ENCODE results near the gene NECTIN1. TPM values are rescaled to one million over a fixed set of nuclear protein-coding genes. Genes with fewer than 3 reads are reported as not detected.

The NECTIN1 gene
- total and polyA plus RNA-seq, 2 donors (not counting 3 experiments of a cell fraction or from before 2014, with no cell fraction given): 10.8 to 23.6 TPM

GRCh38 chr11:119635776-119636175, 93.2 kb downstream of the NECTIN1 start:
- H3K79me2 ChIP-seq (ENCODE audit: control insufficient read depth, insufficient read depth, low read length): no peaks in the 10 kb centered on the region
- no peaks in the 10 kb centered on the region for H3K36me3 ChIP-seq (ENCODE audit: control insufficient read depth in 2 of 2, extremely low read depth in 1 of 2, insufficient read depth in 2 of 2, low read length in 2 of 2)
- H3K9ac ChIP-seq (replicated peaks; ENCODE audit: extremely low read depth, insufficient read depth, low read length): no peak overlapping the region
- POLR2A ChIA-PET: no interaction called here
- no peak overlapping the region for H3K4me2 ChIP-seq (ENCODE audit: insufficient read depth, low read length)
- no peaks in the 10 kb centered on the region for H3K9me3 ChIP-seq (replicated peaks; ENCODE audit: control insufficient read depth, insufficient read depth, low read length)
- CTCF ChIA-PET: no interaction called here
- TF ChIP-seq JUN (IDR thresholded peaks at IDR 0.05; ENCODE audit: borderline replicate concordance, insufficient read depth, insufficient read length, low read depth) (no peak), GATA2 (IDR thresholded peaks at IDR 0.05; ENCODE audit: insufficient read depth, insufficient read length, low read depth, low read length) (no peak), POLR2A (IDR thresholded peaks at IDR 0.05; ENCODE audit: low read depth, low read length) (no peak), CTCF (IDR thresholded peaks at IDR 0.05; ENCODE audit: extremely low read depth in 1 of 2, insufficient read depth in 1 of 2, low read depth in 1 of 2, low read length in 2 of 2) (no peak)
- no TSS peak for BruUV-seq (replicated peaks)
- H3K27ac ChIP-seq (ENCODE audit: insufficient read depth, low read depth, low read length): no peak overlapping the region
- no peaks in the 10 kb centered on the region for H3K27me3 ChIP-seq (ENCODE audit: control insufficient read depth in 2 of 2, insufficient read depth in 2 of 2, low read length in 2 of 2)
- no peak overlapping the region for H3K4me3 ChIP-seq (replicated peaks in 1 of 3; ENCODE audit: insufficient read depth in 1 of 3, low read depth in 1 of 3, low read length in 3 of 3)
- H2AFZ ChIP-seq (ENCODE audit: low read depth, low read length): no peak overlapping the region
- intact Hi-C loops (cut with micrococcal nuclease): no loop called here
- dilution Hi-C loops (cut with MboI; ENCODE audit: extremely low pct_ligation_motif_present, low sequenced_read_pairs): no loop called here
- H4K20me1 ChIP-seq (replicated peaks; ENCODE audit: control insufficient read depth, extremely low read depth, insufficient read depth, low read length): no peaks in the 10 kb centered on the region
- no peak for DNase-seq (ENCODE audit: low read depth, low spot score)
- no peaks in the 10 kb centered on the region for H3K4me1 ChIP-seq (ENCODE audit: control insufficient read depth, extremely low read depth, insufficient read depth, low read length)
- H3K9me1 ChIP-seq (replicated peaks; ENCODE audit: control insufficient read depth, extremely low read depth, insufficient read depth, low read length): no peaks in the 10 kb centered on the region
- FAIRE-seq: no peak

- TF ChIP-seq POLR2AphosphoS5 (IDR thresholded peaks at IDR 0.05; ENCODE audit: insufficient read depth, low read depth, low read length) (no peak), POLR2A (IDR thresholded peaks at IDR 0.05; ENCODE audit: low read depth, low read length) (no peak), JUN (IDR thresholded peaks at IDR 0.05; ENCODE audit: borderline replicate concordance, insufficient read depth, insufficient read length, low read depth) (no peak)
- H3K79me2 ChIP-seq (ENCODE audit: control insufficient read depth, insufficient read depth, low read length): no peaks in the 10 kb centered on the region
- H3K4me3 ChIP-seq (replicated peaks in 1 of 3; ENCODE audit: insufficient read depth in 1 of 3, low read depth in 1 of 3, low read length in 3 of 3): no peak overlapping the region
- no peaks in the 10 kb centered on the region for H3K27me3 ChIP-seq (ENCODE audit: control insufficient read depth in 2 of 2, insufficient read depth in 2 of 2, low read length in 2 of 2)
- FAIRE-seq (no peak), DNase-seq (ENCODE audit: low read depth, low spot score) (no peak)
- no peaks in the 10 kb centered on the region for H4K20me1 ChIP-seq (replicated peaks; ENCODE audit: control insufficient read depth, extremely low read depth, insufficient read depth, low read length)
- H3K9me3 ChIP-seq (replicated peaks; ENCODE audit: control insufficient read depth, insufficient read depth, low read length): no peaks in the 10 kb centered on the region
- H3K9ac ChIP-seq (replicated peaks; ENCODE audit: extremely low read depth, insufficient read depth, low read length): no peak overlapping the region
- intact Hi-C loops (cut with micrococcal nuclease): no loop called here
- H3K9me1 ChIP-seq (replicated peaks; ENCODE audit: control insufficient read depth, extremely low read depth, insufficient read depth, low read length): no peaks in the 10 kb centered on the region
- ChIA-PET CTCF (no interaction called here), POLR2A (no interaction called here)
- dilution Hi-C loops (cut with MboI; ENCODE audit: extremely low pct_ligation_motif_present, low sequenced_read_pairs): no loop called here
- H3K4me1 ChIP-seq (ENCODE audit: control insufficient read depth, extremely low read depth, insufficient read depth, low read length): no peaks in the 10 kb centered on the region
- H3K4me2 ChIP-seq (ENCODE audit: insufficient read depth, low read length): no peak overlapping the region
- no peak overlapping the region for H3K27ac ChIP-seq (ENCODE audit: insufficient read depth, low read depth, low read length)
- BruUV-seq (replicated peaks): no TSS peak
- H3K36me3 ChIP-seq (ENCODE audit: control insufficient read depth in 2 of 2, extremely low read depth in 1 of 2, insufficient read depth in 2 of 2, low read length in 2 of 2): no peaks in the 10 kb centered on the region
- no peak overlapping the region for H2AFZ ChIP-seq (ENCODE audit: low read depth, low read length)
Measured at GRCh38 chr11:119635041-119635740, 93.8 kb downstream of the NECTIN1 start.

Measured in endothelial cell of umbilical vein (primary cell).